HEK293 (cell line): ENCODE results near the gene DUSP16.

ENCODE experiments used
- KLF7 ChIP-seq: fragments of 450-650 bp; formaldehyde crosslinking; IDR thresholded peaks from 2 replicates; pipeline ENCODE4 v1.5.1; 2016; ENCODE audit warnings: missing biosample characterization, missing genetic modification characterization, borderline replicate concordance
- ZNF529 ChIP-seq: fragments of 450-650 bp; formaldehyde crosslinking; IDR thresholded peaks from 2 replicates; pipeline ENCODE4 v1.5.1; 2017; ENCODE audit warnings: missing genetic modification characterization, missing biosample characterization; ENCODE audit not compliant: insufficient replicate concordance
- TF ChIP-seq, protein P1 (sequence below): fragments of 450-650 bp; formaldehyde crosslinking; conservative IDR thresholded peaks from 2 replicates; pipeline ENCODE4 v1.5.1; 2016; ENCODE audit warnings: low read depth, missing biosample characterization, missing genetic modification characterization

DNA sequence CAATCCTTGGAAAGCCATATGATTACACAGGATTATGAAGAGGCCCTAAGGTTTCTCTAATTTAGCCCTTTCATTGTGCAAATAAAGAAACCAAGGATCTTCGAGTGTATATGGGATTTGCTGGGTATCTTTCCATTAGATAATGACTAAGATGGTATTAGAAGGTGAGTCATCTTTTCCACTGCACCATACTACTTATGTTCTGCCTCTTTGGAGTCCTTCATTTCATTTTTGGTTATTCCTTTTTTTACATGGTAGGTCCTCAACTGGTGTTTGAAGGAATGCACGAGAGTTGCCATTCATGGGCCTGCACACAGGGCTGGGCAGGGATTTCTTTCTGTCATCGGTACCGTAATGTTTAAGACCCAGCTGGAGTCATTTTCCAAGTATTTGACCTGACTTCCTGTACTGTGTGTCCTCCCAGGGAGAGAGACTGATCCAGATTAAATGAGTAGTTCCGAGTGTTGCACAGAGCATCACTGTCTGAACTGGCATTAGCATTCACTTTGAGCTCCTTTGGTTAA, 120.1 kb downstream of the DUSP16 start:
- TF ChIP-seq ZNF529 (no peak), KLF7 (tag by site-specific recombination) (no peak)
- TF ChIP-seq, protein P1, sequence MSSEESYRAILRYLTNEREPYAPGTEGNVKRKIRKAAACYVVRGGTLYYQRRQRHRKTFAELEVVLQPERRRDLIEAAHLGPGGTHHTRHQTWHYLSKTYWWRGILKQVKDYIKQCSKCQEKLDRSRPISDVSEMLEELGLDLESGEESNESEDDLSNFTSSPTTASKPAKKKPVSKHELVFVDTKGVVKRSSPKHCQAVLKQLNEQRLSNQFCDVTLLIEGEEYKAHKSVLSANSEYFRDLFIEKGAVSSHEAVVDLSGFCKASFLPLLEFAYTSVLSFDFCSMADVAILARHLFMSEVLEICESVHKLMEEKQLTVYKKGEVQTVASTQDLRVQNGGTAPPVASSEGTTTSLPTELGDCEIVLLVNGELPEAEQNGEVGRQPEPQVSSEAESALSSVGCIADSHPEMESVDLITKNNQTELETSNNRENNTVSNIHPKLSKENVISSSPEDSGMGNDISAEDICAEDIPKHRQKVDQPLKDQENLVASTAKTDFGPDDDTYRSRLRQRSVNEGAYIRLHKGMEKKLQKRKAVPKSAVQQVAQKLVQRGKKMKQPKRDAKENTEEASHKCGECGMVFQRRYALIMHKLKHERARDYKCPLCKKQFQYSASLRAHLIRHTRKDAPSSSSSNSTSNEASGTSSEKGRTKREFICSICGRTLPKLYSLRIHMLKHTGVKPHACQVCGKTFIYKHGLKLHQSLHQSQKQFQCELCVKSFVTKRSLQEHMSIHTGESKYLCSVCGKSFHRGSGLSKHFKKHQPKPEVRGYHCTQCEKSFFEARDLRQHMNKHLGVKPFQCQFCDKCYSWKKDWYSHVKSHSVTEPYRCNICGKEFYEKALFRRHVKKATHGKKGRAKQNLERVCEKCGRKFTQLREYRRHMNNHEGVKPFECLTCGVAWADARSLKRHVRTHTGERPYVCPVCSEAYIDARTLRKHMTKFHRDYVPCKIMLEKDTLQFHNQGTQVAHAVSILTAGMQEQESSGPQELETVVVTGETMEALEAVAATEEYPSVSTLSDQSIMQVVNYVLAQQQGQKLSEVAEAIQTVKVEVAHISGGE = no peak
